CD4-positive, alpha-beta T cell (primary cell): ENCODE results near the gene TMPRSS11F. TPM values are rescaled to one million over a fixed set of nuclear protein-coding genes. Genes with fewer than 3 reads are reported as not detected.

ENCODE experiments used
- ATAC-seq: fragments of 200-7000 bp; cut with Tn5 transposase; one replicate; pipeline ENCODE4 v1.10.0; 2022; ENCODE audit warnings: mild to moderate bottlenecking; ENCODE audit not compliant: poor library complexity
- CTCF ChIA-PET: fragments of 350-600 bp; sonication (Branson Sonifier 250); formaldehyde crosslinking; loops from one replicate; lab custom pipeline; 2021; ENCODE audit warnings: antibody characterized with exemption, inconsistent platforms; lab: Charles Lee
- POLR2A ChIA-PET: fragments of 350-600 bp; sonication (Branson Sonifier 250); formaldehyde crosslinking; loops from one replicate; lab custom pipeline; 2021; ENCODE audit warnings: antibody characterized with exemption, inconsistent platforms; lab: Charles Lee
- DNase-seq, 14 experiments: peaks; one replicate each; pipeline ENCODE4 v3.0.0-alpha.2; 2013 to 2020; ENCODE audit warnings: mixed read lengths in 2 of 14
- H3K27ac ChIP-seq, 2 donors: one replicate each; pipeline versions ENCODE4 v1.5.1 to v1.7.0; 2013; ENCODE audit warnings: low read length in 2 of 2, low read depth in 1 of 2, mild to moderate bottlenecking in 1 of 2
- H3K27me3 ChIP-seq, 2 experiments: 1 replicate in 1 of 2; 2 replicates in 1 of 2; pipeline versions ENCODE4 v1.6.1 to v1.7.0; 2013; ENCODE audit warnings: low read length in 2 of 2, control low read depth in 1 of 2, mild to moderate bottlenecking in 1 of 2, moderate library complexity in 1 of 2; ENCODE audit not compliant: insufficient read depth in 2 of 2, control insufficient read depth in 1 of 2
- H3K36me3 ChIP-seq: one replicate; pipeline ENCODE4 v1.6.1; 2013; ENCODE audit warnings: low read length, control low read depth; ENCODE audit not compliant: insufficient read depth
- H3K4me1 ChIP-seq: one replicate; pipeline ENCODE4 v1.6.1; 2013; ENCODE audit warnings: low read length, control low read depth; ENCODE audit not compliant: insufficient read depth
- H3K4me3 ChIP-seq: one replicate; pipeline ENCODE4 v1.5.1; 2013; ENCODE audit warnings: mild to moderate bottlenecking, low read length, moderate library complexity
- H3K9me3 ChIP-seq, 2 experiments: 1 replicate in 1 of 2; 2 replicates in 1 of 2; pipeline versions ENCODE4 v1.6.1 to v1.7.0; 2013; ENCODE audit warnings: low read length in 2 of 2, mild to moderate bottlenecking in 2 of 2, control low read depth in 1 of 2, moderate library complexity in 1 of 2; ENCODE audit not compliant: control insufficient read depth in 1 of 2, insufficient read depth in 1 of 2
- H3K27ac Mint-ChIP-seq: one replicate; pipeline ENCODE4 v1.8.0; 2020; ENCODE audit warnings: mixed read lengths
- H3K27me3 Mint-ChIP-seq: one replicate; pipeline ENCODE4 v1.8.0; 2021; ENCODE audit warnings: mixed read lengths
- H3K36me3 Mint-ChIP-seq: one replicate; pipeline ENCODE4 v1.8.0; 2021; ENCODE audit warnings: low read depth, mixed read lengths
- H3K4me1 Mint-ChIP-seq: one replicate; pipeline ENCODE4 v1.8.0; 2021; ENCODE audit warnings: low read depth, mixed read lengths
- H3K4me3 Mint-ChIP-seq: one replicate; pipeline ENCODE4 v1.8.0; 2020; ENCODE audit warnings: mild to moderate bottlenecking, mixed read lengths
- H3K9me3 Mint-ChIP-seq: one replicate; pipeline ENCODE4 v1.8.0; 2020; ENCODE audit warnings: mixed read lengths
- intact Hi-C, 2 experiments: fragments of 100-400 bp; cut with DNase I in 1 of 2; cut with micrococcal nuclease in 1 of 2; formaldehyde crosslinking; loops; one replicate each; pipeline versions ENCODE4 v1.15.1 to v1.9.0; 2023 to 2025; cut with DNase I, micrococcal nuclease
- total RNA-seq, 174 experiments: library from RNA in 2 of 174; stranded (reverse) in 2 of 174; gene quantifications; one replicate each; pipeline ENCODE4 v1.2.3 and lab custom pipeline; 2021 to 2026
- TF ChIP-seq, protein P1 (sequence below): fragments of 200-600 bp; IDR thresholded peaks from one replicate; pipeline ENCODE4 v1.8.0; 2022; ENCODE audit warnings: antibody characterized with exemption, mild to moderate bottlenecking

TMPRSS11F gene
- total RNA-seq, 2 experiments from 2014 or later, result not detected

DNA sequence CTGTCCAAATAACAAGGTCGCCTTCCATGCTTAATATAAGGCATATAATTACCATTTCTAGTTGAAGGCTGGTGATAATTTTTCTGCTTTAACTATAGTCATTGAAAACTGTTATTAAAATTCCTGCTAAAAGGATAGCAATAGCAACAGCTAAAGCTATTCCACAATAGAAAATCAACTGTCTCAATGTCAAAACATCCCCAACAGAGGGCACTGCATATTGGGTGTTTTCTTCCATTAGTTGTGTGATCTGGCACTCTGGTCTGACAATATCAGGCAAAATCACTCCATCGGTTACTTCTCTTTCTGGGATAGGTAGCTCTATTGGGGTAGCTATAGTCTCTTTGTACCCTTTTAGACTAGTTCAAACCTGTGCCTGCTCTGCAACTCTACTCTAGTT, 53.5 kb downstream of the TMPRSS11F start:
- no peak overlapping the region for H3K27ac Mint-ChIP-seq
- no peak for DNase-seq

DNA sequence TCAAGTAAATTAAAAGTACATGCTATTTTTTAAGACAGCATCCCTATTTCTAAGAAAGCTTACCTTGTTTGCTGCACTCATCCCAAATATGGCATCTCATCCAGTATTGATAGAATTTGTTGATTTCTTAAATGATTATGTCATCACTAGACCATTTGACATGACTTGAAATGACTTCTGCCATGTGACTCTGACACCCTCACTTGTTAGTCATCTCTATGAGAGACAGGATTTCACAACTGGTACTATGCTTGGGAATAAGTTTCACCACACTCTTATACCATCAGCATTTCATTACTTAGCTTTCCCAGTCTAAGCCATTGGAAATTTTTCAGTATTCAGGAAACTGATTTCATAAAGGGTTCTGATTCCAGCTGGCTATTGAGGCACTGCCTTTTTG, 55.3 kb downstream of the TMPRSS11F start:
- H3K4me3 Mint-ChIP-seq, result no peak overlapping the region
- no peaks in the 10 kb centered on the region for H3K27me3 ChIP-seq

More for the DNA sequence above, 53.5 kb downstream of the TMPRSS11F start:
- H3K27ac ChIP-seq, result no peak overlapping the region
- peaks cover 0 to 4% of the 10 kb centered on the region in 2 experiments for H3K9me3 ChIP-seq
- H3K4me3 Mint-ChIP-seq, result no peak overlapping the region
- no peaks in the 10 kb centered on the region for H3K4me1 Mint-ChIP-seq
- no peaks in the 10 kb centered on the region for H3K4me1 ChIP-seq
- POLR2A ChIA-PET, result no interaction called here
- ATAC-seq, result no peak
- H3K9me3 Mint-ChIP-seq, result peaks cover 2% of the 10 kb centered on the region
- intact Hi-C loops, result no loop called here
- CTCF ChIA-PET, result interaction anchor here (0.6 kb wide), 1 partner anchor 1135 kb away, joined by 3 read pairs; no protein-coding TSS in a partner anchor
- no peaks in the 10 kb centered on the region for H3K27me3 ChIP-seq
- no peaks in the 10 kb centered on the region for H3K36me3 Mint-ChIP-seq
- TF ChIP-seq, protein P1, sequence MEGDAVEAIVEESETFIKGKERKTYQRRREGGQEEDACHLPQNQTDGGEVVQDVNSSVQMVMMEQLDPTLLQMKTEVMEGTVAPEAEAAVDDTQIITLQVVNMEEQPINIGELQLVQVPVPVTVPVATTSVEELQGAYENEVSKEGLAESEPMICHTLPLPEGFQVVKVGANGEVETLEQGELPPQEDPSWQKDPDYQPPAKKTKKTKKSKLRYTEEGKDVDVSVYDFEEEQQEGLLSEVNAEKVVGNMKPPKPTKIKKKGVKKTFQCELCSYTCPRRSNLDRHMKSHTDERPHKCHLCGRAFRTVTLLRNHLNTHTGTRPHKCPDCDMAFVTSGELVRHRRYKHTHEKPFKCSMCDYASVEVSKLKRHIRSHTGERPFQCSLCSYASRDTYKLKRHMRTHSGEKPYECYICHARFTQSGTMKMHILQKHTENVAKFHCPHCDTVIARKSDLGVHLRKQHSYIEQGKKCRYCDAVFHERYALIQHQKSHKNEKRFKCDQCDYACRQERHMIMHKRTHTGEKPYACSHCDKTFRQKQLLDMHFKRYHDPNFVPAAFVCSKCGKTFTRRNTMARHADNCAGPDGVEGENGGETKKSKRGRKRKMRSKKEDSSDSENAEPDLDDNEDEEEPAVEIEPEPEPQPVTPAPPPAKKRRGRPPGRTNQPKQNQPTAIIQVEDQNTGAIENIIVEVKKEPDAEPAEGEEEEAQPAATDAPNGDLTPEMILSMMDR, result no peak
- H3K36me3 ChIP-seq, result no peaks in the 10 kb centered on the region
- no peak overlapping the region for H3K4me3 ChIP-seq
- no peaks in the 10 kb centered on the region for H3K27me3 Mint-ChIP-seq

DNA sequence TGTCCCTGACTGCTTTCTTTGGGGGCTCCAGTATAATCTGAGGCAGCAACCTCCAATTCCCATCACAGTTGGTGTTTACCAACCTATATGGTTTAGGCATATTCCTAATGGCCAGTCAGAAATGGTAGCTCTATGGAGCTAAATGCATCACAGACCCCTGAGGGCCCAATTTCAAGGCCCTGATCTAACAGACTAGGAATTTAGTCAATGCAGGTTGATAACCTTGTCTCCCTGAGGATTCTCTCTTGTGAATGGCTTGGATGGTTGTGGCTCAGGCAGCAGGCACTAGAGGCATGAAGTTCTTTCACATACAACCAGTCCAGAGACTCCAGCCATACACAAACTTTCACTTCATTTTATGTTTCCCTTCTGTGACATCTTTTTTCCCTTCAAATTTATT, 59.4 kb downstream of the TMPRSS11F start:
- Histone ChIP-seq H3K27me3 (no peaks in the 10 kb centered on the region), H3K4me3 (no peak overlapping the region), H3K4me1 (no peaks in the 10 kb centered on the region), H3K27ac (no peak overlapping the region), H3K9me3 (no peaks in the 10 kb centered on the region), H3K36me3 (no peaks in the 10 kb centered on the region)
- Mint-ChIP-seq H3K4me3 (no peak overlapping the region), H3K36me3 (no peaks in the 10 kb centered on the region), H3K9me3 (peaks cover 2% of the 10 kb centered on the region), H3K27ac (no peak overlapping the region), H3K4me1 (no peaks in the 10 kb centered on the region), H3K27me3 (peaks cover 10% of the 10 kb centered on the region)
- TF ChIP-seq, protein P1, result no peak
- CTCF ChIA-PET, result no interaction called here
- intact Hi-C loops, result no loop called here
- ATAC-seq (no peak), DNase-seq (no peak)
- POLR2A ChIA-PET, result no interaction called here

More for the DNA sequence above, 55.3 kb downstream of the TMPRSS11F start:
- intact Hi-C loops, result no loop called here
- DNase-seq, result no peak
- Histone ChIP-seq H3K4me1 (no peaks in the 10 kb centered on the region), H3K36me3 (no peaks in the 10 kb centered on the region), H3K9me3 (peaks cover 0 to 4% of the 10 kb centered on the region in 2 experiments), H3K4me3 (no peak overlapping the region), H3K27ac (no peak overlapping the region)
- peaks cover 5% of the 10 kb centered on the region for H3K27me3 Mint-ChIP-seq
- ChIA-PET POLR2A (no interaction called here), CTCF (no interaction called here)
- TF ChIP-seq, protein P1, result no peak
- no peak overlapping the region for H3K27ac Mint-ChIP-seq
- ATAC-seq, result no peak
- H3K9me3 Mint-ChIP-seq, result peaks cover 2% of the 10 kb centered on the region
- H3K36me3 Mint-ChIP-seq, result no peaks in the 10 kb centered on the region
- H3K4me1 Mint-ChIP-seq, result no peaks in the 10 kb centered on the region
